T-helper 2 cell (primary cell): Measurements from ENCODE around the gene NKAPD1.
"Not testable (repeated sequence)": the region's sequence is repeated elsewhere in the genome, so short reads cannot be mapped to it uniquely, and the experiment has no call there.

Experiments
- DNase-seq, 5 experiments: peaks; one replicate each; pipeline versions ENCODE4 v3.0.0 to v3.0.0-alpha.2; 2012 to 2022

The NKAPD1 gene

GRCh38 chr11:112086422-112087191, 12.5 kb downstream of the NKAPD1 start, which contains the start of the genes SDHD and TIMM8B:
Gene SDHD (plus strand): TSS chr11:112086873. CDS start chr11:112086908, 35 bp downstream.
Gene TIMM8B (minus strand): TSS chr11:112086756. CDS start chr11:112086723, 33 bp downstream.
- DNase-seq = peak; percentile 87 to 97 (median 93)

GRCh38 chr11:112087212-112087611, 13.1 kb downstream of the NKAPD1 start:
- DNase-seq = peak in 1 of 5 experiments; percentile 4

- not testable (repeated sequence) for DNase-seq
These were observed 21.2 kb downstream of the NKAPD1 start for GRCh38 chr11:112095302-112095701.

- no peak for DNase-seq
These were observed 22.1 kb downstream of the NKAPD1 start for GRCh38 chr11:112096194-112096593.

- no peak for DNase-seq
These were observed 23.8 kb downstream of the NKAPD1 start for GRCh38 chr11:112097734-112098528.

- DNase-seq = no peak
These were observed 26.4 kb downstream of the NKAPD1 start for GRCh38 chr11:112100462-112100861.

GRCh38 chr11:112103446-112103845, 29.3 kb downstream of the NKAPD1 start:
- DNase-seq = no peak

GRCh38 chr11:112106070-112106469, 32.0 kb downstream of the NKAPD1 start:
- DNase-seq = no peak

- DNase-seq = peak in 2 of 5 experiments; percentile 29 to 61
These were observed 39.7 kb downstream of the NKAPD1 start for GRCh38 chr11:112113539-112114457.

- no peak for DNase-seq
These were observed 40.4 kb downstream of the NKAPD1 start for GRCh38 chr11:112114460-112114859.

GRCh38 chr11:112115386-112115785, 41.3 kb downstream of the NKAPD1 start:
- DNase-seq = no peak

- DNase-seq = peak in 1 of 5 experiments; percentile 19
These were observed 44.1 kb downstream of the NKAPD1 start for GRCh38 chr11:112118176-112118575.

GRCh38 chr11:112121981-112122615, 48.0 kb downstream of the NKAPD1 start:
- no peak for DNase-seq

- DNase-seq = no peak
These were observed 49.0 kb downstream of the NKAPD1 start for GRCh38 chr11:112123129-112123528.

GRCh38 chr11:112127056-112127455, 53.0 kb downstream of the NKAPD1 start:
- no peak for DNase-seq

- no peak for DNase-seq
These were observed 54.5 kb downstream of the NKAPD1 start for GRCh38 chr11:112128483-112129121.

GRCh38 chr11:112129656-112130055, 55.6 kb downstream of the NKAPD1 start:
- no peak for DNase-seq

- no peak for DNase-seq
These were observed 58.6 kb downstream of the NKAPD1 start for GRCh38 chr11:112132737-112133136.

GRCh38 chr11:112134473-112134872, 60.4 kb downstream of the NKAPD1 start:
- DNase-seq = no peak
